IMR-90 (cell line): ENCODE measurements around the gene RPGRIP1L. TPM values are rescaled to one million over a fixed set of nuclear protein-coding genes. Genes with fewer than 3 reads are reported as not detected.

ENCODE experiments used
- ATAC-seq: fragments of 200-7000 bp; cut with Tn5 transposase; 2 replicates; pipeline ENCODE4 v1.9.1; 2020; ENCODE audit warnings: low read depth, mild to moderate bottlenecking, moderate library complexity
- BruUV-seq: library from RNA; stranded (reverse); fragments of 400-500 nt; replicated peaks from 2 replicates; lab custom pipeline; 2021; lab: Mats Ljungman, UMichigan
- CTCF ChIA-PET: fragments of 300-600 bp; formaldehyde crosslinking; extraction: SDS; loops from one replicate; lab custom pipeline; 2021; ENCODE audit warnings: antibody characterized with exemption; lab: Yijun Ruan, JAX
- POLR2A ChIA-PET: fragments of 300-600 bp; sonication (Branson Sonifier 250); formaldehyde crosslinking; loops from one replicate; lab custom pipeline; 2022; ENCODE audit warnings: antibody characterized with exemption; ENCODE audit not compliant: unreplicated experiment; lab: Charles Lee
- DNase-seq: peaks from one replicate; pipeline ENCODE4 v3.0.0; 2013
- H2AFZ ChIP-seq: replicated peaks from 2 replicates; pipeline ENCODE3; 2013; ENCODE audit warnings: low read length, mild to moderate bottlenecking; ENCODE audit not compliant: poor library complexity
- H2AK5ac ChIP-seq: 2 replicates; pipeline ENCODE4 v1.6.1; 2013; ENCODE audit warnings: low read depth, low read length, inconsistent platforms
- H2AK9ac ChIP-seq: replicated peaks from 2 replicates; pipeline ENCODE3; 2013; ENCODE audit warnings: mild to moderate bottlenecking, low read depth, low read length, moderate library complexity; ENCODE audit not compliant: poor library complexity
- H2BK120ac ChIP-seq: 2 replicates; pipeline ENCODE4 v1.6.1; 2013; ENCODE audit warnings: low read depth, low read length, inconsistent platforms
- H2BK15ac ChIP-seq: 3 replicates; pipeline ENCODE4 v1.6.1; 2013; ENCODE audit warnings: low read depth, low read length, inconsistent platforms
- H2BK20ac ChIP-seq: 2 replicates; pipeline ENCODE4 v1.6.1; 2013; ENCODE audit warnings: low read depth, mild to moderate bottlenecking, inconsistent platforms, low read length, moderate library complexity
- H2BK5ac ChIP-seq: 2 replicates; pipeline ENCODE4 v1.6.1; 2013; ENCODE audit warnings: mild to moderate bottlenecking, low read depth, low read length, inconsistent platforms; ENCODE audit not compliant: poor library complexity, severe bottlenecking
- H3K14ac ChIP-seq: replicated peaks from 2 replicates; pipeline ENCODE4 v1.6.1; 2013; ENCODE audit warnings: low read depth, low read length, inconsistent platforms
- H3K18ac ChIP-seq: 2 replicates; pipeline ENCODE4 v1.6.1; 2013; ENCODE audit warnings: low read depth, low read length, control low read depth
- H3K23ac ChIP-seq: 2 replicates; pipeline ENCODE4 v1.6.1; 2013; ENCODE audit warnings: low read depth, low read length, inconsistent platforms
- H3K27ac ChIP-seq: 2 replicates; pipeline ENCODE4 v1.5.1; 2013; ENCODE audit warnings: mild to moderate bottlenecking, control low read depth, low read length; ENCODE audit not compliant: insufficient read depth
- H3K27me3 ChIP-seq: 2 replicates; pipeline ENCODE4 v1.6.1; 2013; ENCODE audit warnings: low read length; ENCODE audit not compliant: control insufficient read depth, insufficient read depth
- H3K36me3 ChIP-seq: 2 replicates; pipeline ENCODE4 v1.6.1; 2013; ENCODE audit warnings: low read length, mixed read lengths; ENCODE audit not compliant: control insufficient read depth, insufficient read depth
- H3K4ac ChIP-seq: 2 replicates; pipeline ENCODE4 v1.6.1; 2013; ENCODE audit warnings: low read depth, low read length, inconsistent platforms
- H3K4me1 ChIP-seq: 2 replicates; pipeline ENCODE4 v1.6.1; 2013; ENCODE audit warnings: low read length, mixed read lengths; ENCODE audit not compliant: control insufficient read depth, insufficient read depth
- H3K4me2 ChIP-seq: 2 replicates; pipeline ENCODE4 v1.6.1; 2013; ENCODE audit warnings: low read depth, mild to moderate bottlenecking, control low read depth, low read length, moderate library complexity
- H3K4me3 ChIP-seq: 2 replicates; pipeline ENCODE4 v1.5.1; 2013; ENCODE audit warnings: low read depth, mild to moderate bottlenecking, control low read depth, low read length, moderate library complexity; ENCODE audit not compliant: insufficient read depth
- H3K56ac ChIP-seq: 2 replicates; pipeline ENCODE4 v1.6.1; 2013; ENCODE audit warnings: low read length, inconsistent platforms; ENCODE audit not compliant: insufficient read depth; ENCODE audit errors: extremely low read depth
- H3K79me1 ChIP-seq, 2 experiments: 2 replicates each; pipeline ENCODE4 v1.6.1; 2013; ENCODE audit warnings: low read length in 2 of 2, inconsistent platforms in 1 of 2, low read depth in 1 of 2
- H3K9ac ChIP-seq: 2 replicates; pipeline ENCODE4 v1.6.1; 2013; ENCODE audit warnings: low read depth, low read length, control low read depth
- H3K9me1 ChIP-seq: 2 replicates; pipeline ENCODE4 v1.6.1; 2013; ENCODE audit warnings: low read length, inconsistent platforms; ENCODE audit not compliant: insufficient read depth
- H3K9me3 ChIP-seq: 2 replicates; pipeline ENCODE4 v1.6.1; 2013; ENCODE audit warnings: low read length; ENCODE audit not compliant: control insufficient read depth, insufficient read depth
- H4K20me1 ChIP-seq: 2 replicates; pipeline ENCODE4 v1.6.1; 2013; ENCODE audit warnings: low read length, inconsistent platforms; ENCODE audit not compliant: insufficient read depth
- H4K5ac ChIP-seq: 2 replicates; pipeline ENCODE4 v1.6.1; 2013; ENCODE audit warnings: mild to moderate bottlenecking, low read depth, low read length, control low read depth
- H4K8ac ChIP-seq, 2 experiments: 2 replicates each; pipeline ENCODE4 v1.6.1; 2013; ENCODE audit warnings: low read depth in 2 of 2, low read length in 2 of 2, control low read depth in 1 of 2, inconsistent platforms in 1 of 2
- H4K91ac ChIP-seq: 2 replicates; pipeline ENCODE4 v1.6.1; 2013; ENCODE audit warnings: low read depth, low read length, inconsistent platforms; ENCODE audit not compliant: insufficient read depth
- CHD1 ChIP-seq: IDR thresholded peaks from 2 replicates; pipeline ENCODE4 v1.6.1; 2012; ENCODE audit warnings: low read depth, low read length, improper control_type of control experiment
- FOS ChIP-seq: fragments of 150-350 bp; IDR thresholded peaks from 2 replicates; pipeline ENCODE4 v1.6.1; 2016; ENCODE audit warnings: low read depth, low read length
- MAFK ChIP-seq: IDR thresholded peaks from 2 replicates; pipeline ENCODE4 v1.6.1; 2012; ENCODE audit warnings: low read depth, low read length, improper control_type of control experiment
- MAZ ChIP-seq: IDR thresholded peaks from 2 replicates; pipeline ENCODE4 v1.6.1; 2012; ENCODE audit warnings: low read depth, mild to moderate bottlenecking, low read length, improper control_type of control experiment, moderate library complexity, borderline replicate concordance
- POLR2A ChIP-seq: IDR thresholded peaks from 2 replicates; pipeline ENCODE4 v1.6.1; 2012; ENCODE audit warnings: mild to moderate bottlenecking, low read depth, low read length
- RAD21 ChIP-seq: IDR thresholded peaks from 2 replicates; pipeline ENCODE4 v1.6.1; 2012; ENCODE audit warnings: low read length, improper control_type of control experiment
- RFX5 ChIP-seq: IDR thresholded peaks from 2 replicates; pipeline ENCODE4 v1.8.0; 2012; ENCODE audit warnings: low read depth, mild to moderate bottlenecking, low read length, moderate library complexity
- SMC3 ChIP-seq: fragments of 150-350 bp; IDR thresholded peaks from 2 replicates; pipeline ENCODE4 v1.6.1; 2016; ENCODE audit warnings: low read depth, mild to moderate bottlenecking, antibody characterized with exemption, low read length, moderate library complexity
- WGBS, 2 experiments: methylation state at CpG; one replicate each; pipeline versions ENCODE4 v1.1.5 to v1.1.7; 2013; ENCODE audit warnings: missing lambda C conversion rate in 2 of 2; ENCODE audit not compliant: insufficient read length in 1 of 2; ENCODE audit errors: extremely low coverage in 2 of 2; 5-methylcytosine and 5-hydroxymethylcytosine counted together
- dilution Hi-C: fragments of 300-500 bp; cut with HindIII; formaldehyde crosslinking; loops from one replicate; pipeline ENCODE4 v1.14.3; 2018; ENCODE audit warnings: low sequenced_read_pairs; ENCODE audit not compliant: unreplicated experiment
- in situ Hi-C: fragments of 300-500 bp; cut with MboI; formaldehyde crosslinking; loops from 3 replicates; pipeline ENCODE4 v1.14.3; 2019; ENCODE audit warnings: low sequenced_read_pairs, inconsistent platforms, mixed read lengths
- intact Hi-C: fragments of 100-400 bp; cut with micrococcal nuclease; formaldehyde crosslinking; loops from 2 replicates; pipeline ENCODE4 v1.10.0; 2022
- polyA plus RNA-seq, 3 experiments: library from polyadenylated mRNA; depleted of rRNA; stranded (reverse); fragments of >200 nt; gene quantifications; 2 replicates each; pipeline ENCODE4 v1.2.3, GENCODE V29; 2012; ENCODE audit warnings: low replicate concordance in 1 of 3
- total RNA-seq: library from RNA; depleted of rRNA; stranded (reverse); fragments of >200 nt; gene quantifications from 2 replicates; pipeline ENCODE4 v1.2.3, GENCODE V29; 2012
- TF ChIP-seq, protein P1 (sequence below): fragments of 150-350 bp; IDR thresholded peaks from 2 replicates; pipeline ENCODE4 v1.6.1; 2016; ENCODE audit warnings: low read depth, mild to moderate bottlenecking, low read length, moderate library complexity, borderline replicate concordance
- TF ChIP-seq, protein P2 (sequence below): conservative IDR thresholded peaks from 2 replicates; pipeline ENCODE4 v1.5.1; 2012; ENCODE audit warnings: mild to moderate bottlenecking, low read depth, low read length, improper control_type of control experiment
- TF ChIP-seq, protein P3 (sequence below): fragments of 150-350 bp; IDR thresholded peaks from 2 replicates; pipeline ENCODE4 v1.6.1; 2017; ENCODE audit warnings: mild to moderate bottlenecking, antibody characterized with exemption, low read length, low read depth

RPGRIP1L gene
- total and polyA plus RNA-seq, 2 of the 4 experiments (the other 2 are of a cell fraction): 7.3 to 10.4 TPM

DNA sequence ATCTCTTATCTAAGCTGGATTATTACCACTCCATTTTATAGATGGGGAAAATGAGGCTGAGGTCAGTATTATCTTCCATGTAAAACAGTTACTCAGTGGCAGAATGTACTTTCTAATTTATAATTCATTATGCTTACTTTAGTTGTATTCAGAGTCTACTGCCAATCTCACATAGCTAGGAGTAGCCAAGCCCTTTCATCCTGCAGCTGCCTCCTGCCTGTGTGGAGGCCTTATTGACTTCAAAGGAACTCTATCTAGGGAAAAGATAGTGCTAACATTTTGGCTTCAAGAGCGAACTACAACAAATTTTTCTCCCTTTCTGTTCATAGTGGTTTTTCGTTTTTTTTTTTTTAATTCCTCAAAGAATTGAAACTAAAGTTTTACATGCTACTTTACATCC lies 12.9 kb downstream of the RPGRIP1L start:
- H3K79me1 ChIP-seq: no peaks in the 10 kb centered on the region
- no peaks in the 10 kb centered on the region for H3K27me3 ChIP-seq
- dilution Hi-C loops: no loop called here
- H3K9ac ChIP-seq: no peak overlapping the region
- no peak overlapping the region for H4K91ac ChIP-seq
- no peak overlapping the region for H2BK20ac ChIP-seq
- no peak overlapping the region for H2BK15ac ChIP-seq
- no peaks in the 10 kb centered on the region; the same call in 1 of the 2 replicates for H3K36me3 ChIP-seq
- POLR2A ChIA-PET: no interaction called here
- in situ Hi-C loops: no loop called here
- no peak overlapping the region for H2BK5ac ChIP-seq
- TF ChIP-seq, protein P1, sequence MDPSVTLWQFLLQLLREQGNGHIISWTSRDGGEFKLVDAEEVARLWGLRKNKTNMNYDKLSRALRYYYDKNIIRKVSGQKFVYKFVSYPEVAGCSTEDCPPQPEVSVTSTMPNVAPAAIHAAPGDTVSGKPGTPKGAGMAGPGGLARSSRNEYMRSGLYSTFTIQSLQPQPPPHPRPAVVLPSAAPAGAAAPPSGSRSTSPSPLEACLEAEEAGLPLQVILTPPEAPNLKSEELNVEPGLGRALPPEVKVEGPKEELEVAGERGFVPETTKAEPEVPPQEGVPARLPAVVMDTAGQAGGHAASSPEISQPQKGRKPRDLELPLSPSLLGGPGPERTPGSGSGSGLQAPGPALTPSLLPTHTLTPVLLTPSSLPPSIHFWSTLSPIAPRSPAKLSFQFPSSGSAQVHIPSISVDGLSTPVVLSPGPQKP: no peak
- TF ChIP-seq SMC3 (no peak), RFX5 (no peak), CHD1 (no peak), POLR2A (no peak), MAZ (no peak), FOS (no peak), RAD21 (no peak), MAFK (no peak)
- TF ChIP-seq, protein P2, sequence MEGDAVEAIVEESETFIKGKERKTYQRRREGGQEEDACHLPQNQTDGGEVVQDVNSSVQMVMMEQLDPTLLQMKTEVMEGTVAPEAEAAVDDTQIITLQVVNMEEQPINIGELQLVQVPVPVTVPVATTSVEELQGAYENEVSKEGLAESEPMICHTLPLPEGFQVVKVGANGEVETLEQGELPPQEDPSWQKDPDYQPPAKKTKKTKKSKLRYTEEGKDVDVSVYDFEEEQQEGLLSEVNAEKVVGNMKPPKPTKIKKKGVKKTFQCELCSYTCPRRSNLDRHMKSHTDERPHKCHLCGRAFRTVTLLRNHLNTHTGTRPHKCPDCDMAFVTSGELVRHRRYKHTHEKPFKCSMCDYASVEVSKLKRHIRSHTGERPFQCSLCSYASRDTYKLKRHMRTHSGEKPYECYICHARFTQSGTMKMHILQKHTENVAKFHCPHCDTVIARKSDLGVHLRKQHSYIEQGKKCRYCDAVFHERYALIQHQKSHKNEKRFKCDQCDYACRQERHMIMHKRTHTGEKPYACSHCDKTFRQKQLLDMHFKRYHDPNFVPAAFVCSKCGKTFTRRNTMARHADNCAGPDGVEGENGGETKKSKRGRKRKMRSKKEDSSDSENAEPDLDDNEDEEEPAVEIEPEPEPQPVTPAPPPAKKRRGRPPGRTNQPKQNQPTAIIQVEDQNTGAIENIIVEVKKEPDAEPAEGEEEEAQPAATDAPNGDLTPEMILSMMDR: no peak
- TF ChIP-seq, protein P3, sequence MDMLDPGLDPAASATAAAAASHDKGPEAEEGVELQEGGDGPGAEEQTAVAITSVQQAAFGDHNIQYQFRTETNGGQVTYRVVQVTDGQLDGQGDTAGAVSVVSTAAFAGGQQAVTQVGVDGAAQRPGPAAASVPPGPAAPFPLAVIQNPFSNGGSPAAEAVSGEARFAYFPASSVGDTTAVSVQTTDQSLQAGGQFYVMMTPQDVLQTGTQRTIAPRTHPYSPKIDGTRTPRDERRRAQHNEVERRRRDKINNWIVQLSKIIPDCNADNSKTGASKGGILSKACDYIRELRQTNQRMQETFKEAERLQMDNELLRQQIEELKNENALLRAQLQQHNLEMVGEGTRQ: no peak
- no peak overlapping the region for H2AK9ac ChIP-seq
- H3K9me1 ChIP-seq: no peaks in the 10 kb centered on the region
- H3K18ac ChIP-seq: no peak overlapping the region
- ATAC-seq: no peak
- H3K4me2 ChIP-seq: no peak overlapping the region
- no peak overlapping the region for H2BK120ac ChIP-seq
- no peak overlapping the region for H2AFZ ChIP-seq
- WGBS, 2 experiments: no CpG with 5 or more reads among the region's 2 CpGs
- H4K20me1 ChIP-seq: no peaks in the 10 kb centered on the region
- no peak overlapping the region for H3K14ac ChIP-seq
- no peak overlapping the region for H4K5ac ChIP-seq
- no peak overlapping the region for H3K4me3 ChIP-seq
- BruUV-seq: no TSS peak
- CTCF ChIA-PET: interaction anchor here (0.6 kb wide), 1 partner anchor 373 kb away, joined by 4 read pairs; no protein-coding TSS in a partner anchor
- no peak overlapping the region for H4K8ac ChIP-seq
- H3K4me1 ChIP-seq: no peaks in the 10 kb centered on the region; the same call in 1 of the 2 replicates
- H3K23ac ChIP-seq: no peak overlapping the region
- no peak overlapping the region for H3K4ac ChIP-seq
- H3K56ac ChIP-seq: no peak overlapping the region
- H3K9me3 ChIP-seq: no peaks in the 10 kb centered on the region
- intact Hi-C loops: no loop called here
- no peak for DNase-seq
- H3K27ac ChIP-seq: no peak overlapping the region
- no peak overlapping the region for H2AK5ac ChIP-seq
